WERI-Rb-1 (cell line): ENCODE measurements around the gene DGAT2.

ENCODE experiments used
- DNase-seq: peaks from one replicate; pipeline ENCODE4 v3.0.0-alpha.2; 2020
- H3K27ac ChIP-seq: fragments of 250-450 bp; sonication (Bioruptor Pico); 2 replicates; pipeline ENCODE4 v1.5.1; 2020; ENCODE audit warnings: mild to moderate bottlenecking, moderate library complexity
- H3K27me3 ChIP-seq: fragments of 250-450 bp; sonication (Bioruptor Pico); 2 replicates; pipeline ENCODE4 v1.5.1; 2021; ENCODE audit warnings: mild to moderate bottlenecking, low read depth, moderate library complexity; ENCODE audit not compliant: insufficient read depth, severe bottlenecking
- H3K36me3 ChIP-seq: fragments of 250-450 bp; sonication (Bioruptor Pico); 2 replicates; pipeline ENCODE4 v1.5.1; 2020; ENCODE audit warnings: mild to moderate bottlenecking, moderate library complexity
- H3K4me3 ChIP-seq: 2 replicates; pipeline ENCODE4 v1.5.1; 2011; ENCODE audit warnings: low read depth, mild to moderate bottlenecking, control low read depth, low read length
- H3K9me3 ChIP-seq: fragments of 250-450 bp; sonication (Bioruptor Pico); 2 replicates; pipeline ENCODE4 v1.5.1; 2021; ENCODE audit warnings: mild to moderate bottlenecking, moderate library complexity; ENCODE audit not compliant: severe bottlenecking
- CTCF ChIP-seq: IDR thresholded peaks from 2 replicates; pipeline ENCODE4 v1.5.1; 2011; ENCODE audit warnings: low read depth, mild to moderate bottlenecking, control low read depth, inconsistent platforms, low read length

Gene DGAT2

GRCh38 chr11:75815345-75816168 lies 47.0 kb downstream of the DGAT2 start:
- no peak for DNase-seq
- Histone ChIP-seq H3K9me3 (no peaks in the 10 kb centered on the region), H3K27me3 (no peaks in the 10 kb centered on the region), H3K36me3 (peaks cover 4% of the 10 kb centered on the region), H3K27ac (peak overlapping the region; percentile 85), H3K4me3 (peak overlapping the region; percentile 63)
- TF ChIP-seq CTCF, result no peak

- Histone ChIP-seq H3K27ac (no peak overlapping the region), H3K27me3 (no peaks in the 10 kb centered on the region), H3K9me3 (no peaks in the 10 kb centered on the region), H3K36me3 (peaks cover 4% of the 10 kb centered on the region), H3K4me3 (no peak overlapping the region; the same call in 1 of the 2 replicates)
- no peak for DNase-seq
- TF ChIP-seq CTCF, result no peak
Observed at GRCh38 chr11:75816561-75817239, 48.1 kb downstream of the DGAT2 start.

- no peak overlapping the region for H3K27ac ChIP-seq
- DNase-seq, result no peak
Observed at GRCh38 chr11:75820645-75821044, 52.1 kb downstream of the DGAT2 start.

GRCh38 chr11:75821202-75821601 lies 52.6 kb downstream of the DGAT2 start:
- no peaks in the 10 kb centered on the region for H3K36me3 ChIP-seq
- DNase-seq, result no peak
- no peak for TF ChIP-seq CTCF
- no peak overlapping the region for H3K4me3 ChIP-seq
- H3K27me3 ChIP-seq, result no peaks in the 10 kb centered on the region
- no peaks in the 10 kb centered on the region for H3K9me3 ChIP-seq
- H3K27ac ChIP-seq, result no peak overlapping the region

More at GRCh38 chr11:75820645-75821044, 52.1 kb downstream of the DGAT2 start:
- no peak overlapping the region for H3K4me3 ChIP-seq
- no peak for TF ChIP-seq CTCF
- no peaks in the 10 kb centered on the region; the same call in 1 of the 2 replicates for H3K36me3 ChIP-seq
- H3K27me3 ChIP-seq, result no peaks in the 10 kb centered on the region
- no peaks in the 10 kb centered on the region for H3K9me3 ChIP-seq

GRCh38 chr11:75822541-75822940 lies 54.0 kb downstream of the DGAT2 start:
- Histone ChIP-seq H3K36me3 (no peaks in the 10 kb centered on the region), H3K4me3 (no peak overlapping the region), H3K27ac (no peak overlapping the region), H3K9me3 (no peaks in the 10 kb centered on the region), H3K27me3 (no peaks in the 10 kb centered on the region)
- no peak for TF ChIP-seq CTCF
- no peak for DNase-seq
